ENCODE data around the gene PTGDR2. TPM values are rescaled to one million over a fixed set of nuclear protein-coding genes. Genes with fewer than 3 reads are reported as not detected.

Gene PTGDR2
- total and polyA plus RNA-seq, 12 donors = 0.35 to 5.7 (median 1.2) TPM

DNA sequence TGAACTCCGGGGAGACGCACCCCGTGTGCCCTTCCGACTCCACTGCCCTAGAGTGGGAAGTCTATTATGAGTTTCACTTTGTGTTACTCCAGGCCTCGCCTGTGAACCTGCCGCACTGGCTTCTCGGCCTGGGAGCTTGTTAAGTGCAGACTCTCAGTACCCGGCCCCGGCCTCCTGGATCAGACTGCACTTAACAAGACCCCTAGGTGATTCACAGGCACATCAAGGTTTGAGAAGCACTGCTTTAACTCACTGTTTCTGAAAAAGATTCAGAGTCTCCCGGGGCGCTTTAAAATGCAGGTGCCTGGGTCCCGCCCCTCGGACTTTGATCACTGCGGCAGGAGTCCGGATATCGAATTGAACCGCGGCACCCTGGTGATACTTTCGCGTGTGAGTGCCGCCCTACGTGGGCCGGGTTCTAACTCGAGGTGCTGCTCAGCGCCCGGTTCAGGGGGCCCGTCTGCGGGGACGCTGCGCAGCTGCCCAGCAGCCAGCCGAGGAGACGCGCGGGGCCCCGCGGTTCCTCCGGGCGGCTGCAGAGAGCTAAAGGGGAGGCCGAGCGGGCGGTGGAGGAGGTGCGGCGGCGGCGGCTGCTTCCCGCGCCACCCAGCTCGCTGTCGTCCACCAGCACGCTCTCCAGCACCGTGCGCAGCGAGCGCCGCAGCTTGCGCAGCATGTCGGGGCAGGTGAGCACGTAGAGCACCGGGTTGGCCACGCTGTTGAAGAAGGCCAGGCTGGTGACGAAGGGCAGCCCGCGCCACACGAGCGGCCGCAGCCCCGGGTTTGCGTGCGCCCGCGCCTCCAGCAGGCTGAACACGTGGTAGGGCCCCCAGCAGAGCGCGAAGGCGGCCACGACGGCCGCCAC is 3.4 kb downstream of the PTGDR2 start:
- WGBS, 2 donors = 41 to 61% methylated on average over 66 to 78 of the region's 78 CpGs
- no peaks in the 10 kb centered on the region for H3K4me1 ChIP-seq
- TF ChIP-seq, protein P1, sequence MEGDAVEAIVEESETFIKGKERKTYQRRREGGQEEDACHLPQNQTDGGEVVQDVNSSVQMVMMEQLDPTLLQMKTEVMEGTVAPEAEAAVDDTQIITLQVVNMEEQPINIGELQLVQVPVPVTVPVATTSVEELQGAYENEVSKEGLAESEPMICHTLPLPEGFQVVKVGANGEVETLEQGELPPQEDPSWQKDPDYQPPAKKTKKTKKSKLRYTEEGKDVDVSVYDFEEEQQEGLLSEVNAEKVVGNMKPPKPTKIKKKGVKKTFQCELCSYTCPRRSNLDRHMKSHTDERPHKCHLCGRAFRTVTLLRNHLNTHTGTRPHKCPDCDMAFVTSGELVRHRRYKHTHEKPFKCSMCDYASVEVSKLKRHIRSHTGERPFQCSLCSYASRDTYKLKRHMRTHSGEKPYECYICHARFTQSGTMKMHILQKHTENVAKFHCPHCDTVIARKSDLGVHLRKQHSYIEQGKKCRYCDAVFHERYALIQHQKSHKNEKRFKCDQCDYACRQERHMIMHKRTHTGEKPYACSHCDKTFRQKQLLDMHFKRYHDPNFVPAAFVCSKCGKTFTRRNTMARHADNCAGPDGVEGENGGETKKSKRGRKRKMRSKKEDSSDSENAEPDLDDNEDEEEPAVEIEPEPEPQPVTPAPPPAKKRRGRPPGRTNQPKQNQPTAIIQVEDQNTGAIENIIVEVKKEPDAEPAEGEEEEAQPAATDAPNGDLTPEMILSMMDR (IDR thresholded peaks at IDR 0.05) = no peak
- ATAC-seq (no peak), DNase-seq (no peak)
- peaks cover 0 to 7% (median 0%) of the 10 kb centered on the region in 7 donors for H3K27me3 ChIP-seq
- H3K9me3 ChIP-seq = no peaks in the 10 kb centered on the region
- intact Hi-C loops (cut with DNase I) = no loop called here
- no peak overlapping the region for H3K4me3 ChIP-seq
- peaks cover 0 to 59% (median 21%) of the 10 kb centered on the region in 9 donors for H3K36me3 ChIP-seq
- H3K27ac ChIP-seq = no peak overlapping the region

DNA sequence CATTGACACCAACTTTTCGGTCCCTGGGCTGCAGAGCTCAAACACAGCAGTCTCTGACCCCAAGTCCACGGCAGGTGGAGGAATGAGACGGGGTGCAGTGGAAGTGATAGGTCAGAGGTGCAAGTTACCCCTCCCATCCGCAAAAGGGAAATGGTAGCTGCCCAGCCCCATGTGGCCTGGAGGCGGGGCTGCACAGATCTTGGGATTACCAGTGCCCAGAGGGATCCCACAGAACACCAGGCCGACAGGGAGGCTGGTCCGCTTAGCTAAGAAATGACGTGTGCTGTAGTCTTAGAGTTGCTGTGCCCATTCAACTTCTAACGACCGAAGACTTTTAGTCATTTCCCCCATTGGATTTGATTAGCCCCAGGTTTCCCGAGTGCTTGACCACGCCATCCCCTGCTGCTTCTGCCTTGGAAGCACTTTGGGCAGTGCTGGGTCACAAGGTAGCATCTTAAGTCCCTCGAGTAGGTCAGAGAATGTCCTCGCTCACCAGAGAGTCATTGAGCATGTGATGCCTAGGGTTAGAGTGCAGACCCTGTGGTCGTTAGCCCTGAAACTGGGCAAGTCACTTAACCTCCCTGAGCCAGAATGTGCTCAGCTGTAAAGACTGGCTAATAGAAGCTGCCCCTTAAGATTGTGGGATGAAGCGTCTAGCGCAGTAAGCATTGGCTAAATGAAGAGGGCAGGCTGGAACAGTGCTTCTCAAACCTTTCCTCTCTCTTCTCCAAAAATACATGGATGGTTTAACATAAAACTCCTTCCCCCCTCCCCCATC is 4.2 kb downstream of the PTGDR2 start:
- Histone ChIP-seq H3K36me3 (peaks cover 0 to 64% (median 21%) of the 10 kb centered on the region in 9 donors), H3K4me3 (no peak overlapping the region), H3K27me3 (peaks cover 0 to 7% (median 0%) of the 10 kb centered on the region in 7 donors), H3K4me1 (no peaks in the 10 kb centered on the region), H3K27ac (no peak overlapping the region), H3K9me3 (no peaks in the 10 kb centered on the region)
- ATAC-seq (no peak), DNase-seq (no peak)
- TF ChIP-seq, protein P1 (IDR thresholded peaks at IDR 0.05) = no peak
- WGBS, 2 donors = 88 to 91% methylated on average over 17 of the region's 17 CpGs
- intact Hi-C loops (cut with DNase I) = no loop called here

DNA sequence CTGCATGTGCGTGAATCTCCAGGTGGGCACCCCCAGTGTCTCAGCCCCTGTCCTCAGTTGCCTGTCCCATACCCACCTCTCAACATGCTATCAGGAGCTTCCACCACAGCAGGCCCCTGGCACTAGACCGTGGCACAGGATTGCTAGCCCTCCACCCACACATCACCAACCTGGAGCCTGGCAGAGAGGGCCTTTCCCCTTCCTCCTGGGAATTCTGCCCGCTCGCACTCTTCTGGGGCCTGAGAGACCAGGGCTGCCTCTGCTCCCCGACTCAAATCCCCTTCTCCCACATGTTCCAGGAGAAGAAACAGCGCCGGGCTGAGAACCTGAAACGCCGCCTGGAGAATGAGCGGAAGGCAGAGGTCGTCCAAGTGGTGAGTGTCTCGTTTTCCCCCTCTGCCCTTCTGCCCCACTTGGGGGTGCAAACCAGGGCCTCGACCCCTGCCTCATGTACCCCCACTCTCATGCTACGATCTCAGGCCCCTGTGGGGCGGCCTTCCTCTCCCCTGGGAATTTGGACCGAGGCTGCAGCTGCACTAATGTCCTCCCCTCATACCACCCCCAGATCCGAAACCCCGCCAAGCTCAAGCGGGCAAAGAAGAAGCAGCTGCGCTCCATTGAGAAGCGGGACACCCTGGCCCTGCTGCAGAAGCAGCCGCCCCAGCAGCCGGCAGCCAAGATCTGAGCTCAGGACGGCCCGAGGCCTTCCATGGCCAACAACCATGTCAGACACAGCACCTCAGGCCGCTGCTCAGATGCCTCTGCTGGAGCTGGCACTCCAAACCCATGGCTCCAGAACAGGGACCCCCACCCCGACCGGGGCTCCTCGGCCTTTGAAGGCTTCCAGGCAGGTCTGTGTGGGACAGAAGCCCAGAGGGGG is 5.9 kb downstream of the PTGDR2 start:
- TF ChIP-seq, protein P1 (IDR thresholded peaks at IDR 0.05) = no peak
- peaks cover 0 to 7% (median 0%) of the 10 kb centered on the region in 7 donors for H3K27me3 ChIP-seq
- H3K9me3 ChIP-seq = no peaks in the 10 kb centered on the region
- peaks cover 0 to 7% (median 0%) of the 10 kb centered on the region in 9 donors for H3K4me1 ChIP-seq
- peaks cover 0 to 69% (median 21%) of the 10 kb centered on the region in 9 donors for H3K36me3 ChIP-seq
- DNase-seq (no peak), ATAC-seq (peak in 1 of 8 donors; percentile 10)
- WGBS, 2 donors = 89 to 92% methylated on average over 29 of the region's 29 CpGs
- peak overlapping the region in 1 of 10 donors; percentile 26 for H3K27ac ChIP-seq
- intact Hi-C loops (cut with DNase I) = no loop called here
- no peak overlapping the region for H3K4me3 ChIP-seq

All from heart right ventricle (tissue), 16 donors.